SKM-1 treated with dmso at 0.1 percent for 144 hours (cell line): ENCODE measurements around the gene CDON.

Source experiments
- DNase-seq: peaks from one replicate; lab custom pipeline; 2025; ENCODE audit not compliant: unreplicated experiment; lab: John Stamatoyannopoulos, UW

Gene CDON

GRCh38 chr11:125958872-125959400, 103.7 kb downstream of the CDON start:
- DNase-seq, result no peak

- no peak for DNase-seq
Observed at GRCh38 chr11:125957618-125958332, 104.9 kb downstream of the CDON start.

- no peak for DNase-seq
Observed at GRCh38 chr11:125956391-125957134, 106.1 kb downstream of the CDON start.

GRCh38 chr11:125955856-125956255, 106.8 kb downstream of the CDON start:
- DNase-seq, result no peak

- DNase-seq, result no peak
Observed at GRCh38 chr11:125954945-125955640, 107.6 kb downstream of the CDON start.

- no peak for DNase-seq
Observed at GRCh38 chr11:125954123-125954944, 108.3 kb downstream of the CDON start.

GRCh38 chr11:125953401-125953935, 109.2 kb downstream of the CDON start:
- no peak for DNase-seq

- DNase-seq, result no peak
Observed at GRCh38 chr11:125952973-125953372, 109.7 kb downstream of the CDON start.

GRCh38 chr11:125952559-125952958, 110.1 kb downstream of the CDON start:
- no peak for DNase-seq

- no peak for DNase-seq
Observed at GRCh38 chr11:125951731-125952130, 110.9 kb downstream of the CDON start.

- no peak for DNase-seq
Observed at GRCh38 chr11:125950696-125951651, 111.7 kb downstream of the CDON start.

GRCh38 chr11:125950178-125950490, 112.5 kb downstream of the CDON start:
- no peak for DNase-seq

- DNase-seq, result no peak
Observed at GRCh38 chr11:125949271-125950177, 113.1 kb downstream of the CDON start.

- no peak for DNase-seq
Observed at GRCh38 chr11:125948278-125949051, 114.2 kb downstream of the CDON start.

- DNase-seq, result no peak
Observed at GRCh38 chr11:125947419-125948277, 115.0 kb downstream of the CDON start.

- DNase-seq, result no peak
Observed at GRCh38 chr11:125946712-125947418, 115.8 kb downstream of the CDON start.
